Stomach (tissue), 9 donors: ENCODE results near the gene DPP6. TPM values are rescaled to one million over a fixed set of nuclear protein-coding genes. Genes with fewer than 3 reads are reported as not detected.

ENCODE experiments used
- DNase-seq, 2 donors: peaks; one replicate each; pipeline versions ENCODE4 v3.0.0 to v3.0.0-alpha.2; 2013 to 2019
- H3K27ac ChIP-seq, 5 donors: fragments of 200-600 bp in 4 of 5; sonication (generic) in 4 of 5; one replicate each; pipeline ENCODE4 v1.5.1; 2013 to 2019; ENCODE audit warnings: mild to moderate bottlenecking in 1 of 5, moderate library complexity in 1 of 5
- H3K27me3 ChIP-seq, 3 donors: fragments of 200-600 bp; sonication (generic); one replicate each; pipeline ENCODE4 v1.5.1; 2017 to 2019; ENCODE audit warnings: mixed run types in 1 of 3
- H3K36me3 ChIP-seq, 4 donors: fragments of 200-600 bp; sonication (generic); 1 replicate in 3 of 4; 2 replicates in 1 of 4; pipeline ENCODE4 v1.5.1; 2016 to 2019
- H3K4me1 ChIP-seq, 4 donors: fragments of 200-600 bp; sonication (generic); one replicate each; pipeline ENCODE4 v1.5.1; 2016 to 2019
- H3K4me3 ChIP-seq, 4 donors: fragments of 200-600 bp; sonication (generic) in 3 of 4; one replicate each; pipeline ENCODE4 v1.5.1; 2016 to 2019; ENCODE audit warnings: mild to moderate bottlenecking in 1 of 4
- H3K9me3 ChIP-seq, 4 donors: fragments of 200-600 bp; sonication (generic); one replicate each; pipeline ENCODE4 v1.5.1; 2016 to 2019
- EP300 ChIP-seq: sonication (generic); formaldehyde crosslinking; IDR thresholded peaks from one replicate; pipeline ENCODE4 v1.6.1; 2017; ENCODE audit warnings: antibody characterized with exemption
- POLR2A ChIP-seq, 4 donors: fragments of 450-650 bp; IDR thresholded peaks; one replicate each; pipeline ENCODE4 v1.6.1; 2016; ENCODE audit warnings: antibody characterized with exemption in 4 of 4, control low read depth in 2 of 4, mild to moderate bottlenecking in 1 of 4, moderate library complexity in 1 of 4
- POLR2AphosphoS5 ChIP-seq, 3 donors: sonication (generic); formaldehyde crosslinking; IDR thresholded peaks; one replicate each; pipeline ENCODE4 v1.6.1; 2016; ENCODE audit warnings: antibody characterized with exemption in 3 of 3
- WGBS, 5 donors: extraction: QIAGEN DNeasy Blood & Tissue Kit in 3 of 5; methylation state at CpG; one replicate each; pipeline versions ENCODE4 v1.1.5 to v1.1.7; 2013 to 2018; 5-methylcytosine and 5-hydroxymethylcytosine counted together
- intact Hi-C: fragments of 100-400 bp; cut with DNase I; formaldehyde crosslinking; loops from one replicate; pipeline ENCODE4 v1.15.1; 2023; ENCODE audit warnings: low total_unique reads
- polyA plus RNA-seq, 3 donors: library from polyadenylated mRNA; stranded (reverse); fragments of 200-250 nt; gene quantifications; one replicate each; pipeline ENCODE4 v1.2.3, GENCODE V29; 2013
- total RNA-seq, 5 donors: library from RNA; depleted of rRNA; stranded (reverse); fragments of >200 nt; gene quantifications; one replicate each; pipeline versions ENCODE4 v1.1.0 to v1.2.3, GENCODE V29; 2014 to 2016
- TF ChIP-seq, protein P1 (sequence below), 7 experiments: fragments of 450-650 bp in 4 of 7; fragments of 200-600 bp in 3 of 7; sonication (generic) in 3 of 7; IDR thresholded peaks; one replicate each; pipeline ENCODE4 v1.5.1; 2016 to 2019; ENCODE audit warnings: antibody characterized with exemption in 7 of 7, control low read depth in 2 of 7, mild to moderate bottlenecking in 1 of 7
- donor health status: healthy with polysubstance abuse.
- donor health status: Bipolar disorder and iron deficiency.
- donor health status: healthy.

DPP6 gene
- total and polyA plus RNA-seq, 8 donors: 0.15 to 29.8 (median 4.9) TPM

DNA sequence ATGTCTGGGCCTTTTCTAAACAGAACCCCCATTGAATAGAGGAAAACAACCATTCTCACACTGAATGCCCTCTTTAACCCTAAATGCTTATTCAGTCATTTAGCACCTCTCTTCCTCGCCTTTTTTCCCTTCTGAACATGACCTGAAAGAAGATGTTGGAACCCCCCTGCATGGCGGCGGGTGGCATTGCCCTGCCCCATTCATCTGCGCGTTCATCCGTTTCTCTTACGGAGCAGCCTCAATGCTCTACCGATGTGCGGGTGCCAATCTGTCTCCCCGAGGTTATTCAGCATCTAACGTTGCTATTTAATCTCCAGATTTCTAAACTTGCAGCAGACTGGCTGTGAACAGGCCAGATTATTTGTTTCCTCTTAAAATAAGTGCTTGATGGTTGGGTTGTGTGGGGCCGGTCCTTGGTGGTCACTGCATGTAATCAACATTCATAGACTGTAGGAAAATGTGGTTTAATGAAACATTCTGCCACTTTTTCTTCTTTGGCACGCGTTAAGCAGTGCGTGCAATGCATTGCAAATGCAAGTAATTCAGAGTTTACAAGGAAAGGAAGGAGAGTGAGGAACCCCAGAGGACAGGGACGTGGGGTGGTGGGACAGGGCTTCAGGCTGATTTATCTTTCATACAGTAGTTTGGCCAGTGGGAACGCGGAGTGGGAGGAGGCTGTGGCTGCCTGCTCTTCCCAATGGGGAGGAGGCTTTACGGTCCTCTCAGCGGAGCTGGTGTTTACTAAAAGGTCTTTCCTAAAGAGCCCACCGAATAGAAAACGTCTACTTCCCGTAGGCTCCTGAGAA is 286.7 kb downstream of the DPP6 start:
- H3K4me1 ChIP-seq: no peaks in the 10 kb centered on the region
- intact Hi-C loops: no loop called here
- no peaks in the 10 kb centered on the region for H3K36me3 ChIP-seq
- H3K4me3 ChIP-seq: no peak overlapping the region
- DNase-seq: no peak
- no peak overlapping the region for H3K27ac ChIP-seq
- H3K9me3 ChIP-seq: peaks cover 0 to 3% (median 0%) of the 10 kb centered on the region in 4 donors
- 60 to 67% (median 62%) methylated on average over 23 of the region's 23 CpGs for WGBS, 5 donors
- H3K27me3 ChIP-seq: peaks cover 0 to 4% (median 0%) of the 10 kb centered on the region in 3 donors
- TF ChIP-seq POLR2AphosphoS5 (IDR thresholded peaks at IDR 0.05) (no peak), EP300 (no peak), POLR2A (IDR thresholded peaks at IDR 0.05) (no peak)
- TF ChIP-seq, protein P1, sequence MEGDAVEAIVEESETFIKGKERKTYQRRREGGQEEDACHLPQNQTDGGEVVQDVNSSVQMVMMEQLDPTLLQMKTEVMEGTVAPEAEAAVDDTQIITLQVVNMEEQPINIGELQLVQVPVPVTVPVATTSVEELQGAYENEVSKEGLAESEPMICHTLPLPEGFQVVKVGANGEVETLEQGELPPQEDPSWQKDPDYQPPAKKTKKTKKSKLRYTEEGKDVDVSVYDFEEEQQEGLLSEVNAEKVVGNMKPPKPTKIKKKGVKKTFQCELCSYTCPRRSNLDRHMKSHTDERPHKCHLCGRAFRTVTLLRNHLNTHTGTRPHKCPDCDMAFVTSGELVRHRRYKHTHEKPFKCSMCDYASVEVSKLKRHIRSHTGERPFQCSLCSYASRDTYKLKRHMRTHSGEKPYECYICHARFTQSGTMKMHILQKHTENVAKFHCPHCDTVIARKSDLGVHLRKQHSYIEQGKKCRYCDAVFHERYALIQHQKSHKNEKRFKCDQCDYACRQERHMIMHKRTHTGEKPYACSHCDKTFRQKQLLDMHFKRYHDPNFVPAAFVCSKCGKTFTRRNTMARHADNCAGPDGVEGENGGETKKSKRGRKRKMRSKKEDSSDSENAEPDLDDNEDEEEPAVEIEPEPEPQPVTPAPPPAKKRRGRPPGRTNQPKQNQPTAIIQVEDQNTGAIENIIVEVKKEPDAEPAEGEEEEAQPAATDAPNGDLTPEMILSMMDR (IDR thresholded peaks at IDR 0.05): no peak

DNA sequence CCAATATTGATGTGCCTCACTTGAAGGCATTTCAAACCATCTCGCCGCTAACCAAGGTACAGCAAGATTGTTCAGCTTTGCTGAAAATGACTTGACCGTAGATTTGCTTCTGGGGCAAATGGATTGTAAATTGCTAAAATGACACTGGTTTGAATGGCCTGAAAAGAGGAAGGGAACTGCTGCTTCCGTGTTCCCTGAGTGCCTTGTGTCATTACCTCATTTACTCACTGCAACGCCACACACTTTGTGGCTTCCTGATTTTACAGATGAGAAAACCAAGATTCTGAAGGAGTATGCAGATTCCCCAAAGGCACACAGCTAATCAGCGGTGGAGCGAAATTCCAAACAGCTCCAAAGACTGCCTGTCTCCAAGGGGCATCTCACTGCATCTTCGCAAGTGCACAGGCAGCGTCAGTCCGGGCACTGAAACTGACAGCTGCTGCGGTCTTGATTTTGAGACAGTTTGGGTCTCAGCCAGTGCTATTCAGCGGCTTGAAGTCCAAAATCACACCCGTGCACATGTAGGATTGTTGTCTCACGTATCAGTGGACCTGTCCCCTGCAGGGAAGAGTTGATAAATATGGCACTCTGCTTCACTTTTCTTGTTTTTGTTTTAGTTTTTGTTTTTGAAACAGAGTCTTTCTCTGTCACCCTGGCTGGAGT is 290.9 kb downstream of the DPP6 start:
- Histone ChIP-seq H3K4me1 (no peaks in the 10 kb centered on the region), H3K27me3 (no peaks in the 10 kb centered on the region), H3K9me3 (no peaks in the 10 kb centered on the region), H3K27ac (no peak overlapping the region), H3K4me3 (no peak overlapping the region), H3K36me3 (no peaks in the 10 kb centered on the region)
- DNase-seq: no peak
- no peak for TF ChIP-seq POLR2A (IDR thresholded peaks at IDR 0.05)
- TF ChIP-seq POLR2AphosphoS5 (IDR thresholded peaks at IDR 0.05): no peak
- no peak for TF ChIP-seq EP300
- TF ChIP-seq, protein P1 (IDR thresholded peaks at IDR 0.05): no peak
- WGBS, 5 donors: 73 to 86% (median 81%) methylated on average over 14 of the region's 14 CpGs
- intact Hi-C loops: no loop called here

DNA sequence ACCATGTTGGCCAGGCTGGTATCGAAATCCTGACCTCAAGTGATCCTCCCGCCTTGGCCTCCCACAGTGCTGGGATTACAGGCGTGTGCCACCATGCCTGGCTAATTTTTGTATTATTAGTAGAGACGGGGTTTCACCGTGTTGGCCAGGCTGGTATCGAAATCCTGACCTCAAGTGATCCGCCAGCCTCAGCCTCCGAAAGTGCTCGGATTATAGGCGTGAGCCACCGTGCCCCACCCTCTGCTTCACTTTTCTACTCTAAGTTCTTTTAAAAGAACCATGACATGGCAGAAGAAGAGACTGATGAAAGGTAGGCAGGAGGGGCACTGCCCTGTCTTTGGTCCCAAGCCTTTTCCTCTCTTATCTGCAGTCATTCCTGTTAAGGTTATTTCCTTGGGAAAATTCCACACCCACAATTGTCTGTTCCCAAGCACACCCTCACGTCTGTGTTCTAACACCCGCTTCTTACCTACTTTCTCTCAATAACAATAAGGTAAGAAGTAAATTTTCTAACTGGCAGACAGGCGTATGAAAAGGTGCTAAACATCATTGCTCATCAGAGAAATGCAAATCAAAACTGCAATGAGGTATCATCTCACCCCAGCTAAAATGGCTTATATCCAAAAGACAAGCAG is 291.7 kb downstream of the DPP6 start:
- DNase-seq: no peak
- H3K9me3 ChIP-seq: no peaks in the 10 kb centered on the region
- H3K36me3 ChIP-seq: no peaks in the 10 kb centered on the region
- no peaks in the 10 kb centered on the region for H3K4me1 ChIP-seq
- TF ChIP-seq EP300 (no peak), POLR2AphosphoS5 (IDR thresholded peaks at IDR 0.05) (no peak), POLR2A (IDR thresholded peaks at IDR 0.05) (no peak)
- TF ChIP-seq, protein P1 (IDR thresholded peaks at IDR 0.05): no peak
- WGBS, 5 donors: 88 to 92% (median 90%) methylated on average over 14 of the region's 14 CpGs
- no peaks in the 10 kb centered on the region for H3K27me3 ChIP-seq
- H3K27ac ChIP-seq: no peak overlapping the region
- no peak overlapping the region for H3K4me3 ChIP-seq
- intact Hi-C loops: no loop called here

DNA sequence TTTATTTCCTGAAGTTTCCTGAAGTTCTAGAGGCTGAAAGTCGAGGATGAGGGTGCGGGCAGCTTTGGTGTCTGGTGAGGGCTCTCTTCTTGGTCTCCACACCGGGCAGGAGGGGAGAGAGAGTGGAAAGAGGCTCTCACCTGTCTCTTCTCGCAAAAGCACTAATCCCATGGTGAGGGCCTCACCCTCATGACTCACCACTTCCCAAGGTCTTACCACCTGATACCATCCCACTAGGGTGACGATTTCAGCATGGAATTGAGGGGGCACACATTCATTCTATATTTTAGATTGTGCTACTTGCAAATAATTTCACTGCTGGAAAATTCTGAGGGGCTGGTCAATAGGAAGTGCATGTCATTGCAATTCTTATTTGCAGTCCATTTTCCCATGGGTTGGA is 292.9 kb downstream of the DPP6 start:
- Histone ChIP-seq H3K4me1 (no peaks in the 10 kb centered on the region), H3K27me3 (no peaks in the 10 kb centered on the region), H3K9me3 (no peaks in the 10 kb centered on the region), H3K4me3 (no peak overlapping the region), H3K36me3 (no peaks in the 10 kb centered on the region), H3K27ac (no peak overlapping the region)
- TF ChIP-seq, protein P1 (IDR thresholded peaks at IDR 0.05): no peak
- no peak for TF ChIP-seq POLR2AphosphoS5 (IDR thresholded peaks at IDR 0.05)
- no peak for TF ChIP-seq POLR2A (IDR thresholded peaks at IDR 0.05)
- no peak for TF ChIP-seq EP300
- no peak for DNase-seq
- WGBS, 5 donors: 76 to 83% (median 79%) methylated on average over 5 of the region's 5 CpGs
- intact Hi-C loops: no loop called here
